Skeletal muscle satellite cell (primary cell): ENCODE measurements around the gene CLIP2.
"Not testable (repeated sequence)": the region's sequence is repeated elsewhere in the genome, so short reads cannot be mapped to it uniquely, and the experiment has no call there.

Source experiments
- H3K27me3 ChIP-seq: 2 replicates; pipeline ENCODE4 v1.7.0; 2013; ENCODE audit warnings: low read length; ENCODE audit not compliant: control insufficient read depth, insufficient read depth
- H3K36me3 ChIP-seq: 2 replicates; pipeline ENCODE4 v1.7.0; 2013; ENCODE audit warnings: mild to moderate bottlenecking, control low read depth, low read length; ENCODE audit not compliant: insufficient read depth
- H3K4me1 ChIP-seq: 2 replicates; pipeline ENCODE4 v1.7.0; 2013; ENCODE audit warnings: low read length; ENCODE audit not compliant: control insufficient read depth, insufficient read depth
- H3K4me2 ChIP-seq: 2 replicates; pipeline ENCODE4 v1.7.0; 2013; ENCODE audit warnings: mild to moderate bottlenecking, low read length
- H3K4me3 ChIP-seq: 2 replicates; pipeline ENCODE4 v1.7.0; 2013; ENCODE audit warnings: low read length
- H3K9ac ChIP-seq: 2 replicates; pipeline ENCODE4 v1.7.0; 2013; ENCODE audit warnings: mild to moderate bottlenecking, low read depth, low read length, moderate library complexity
- H3K9me3 ChIP-seq: replicated peaks from 2 replicates; pipeline ENCODE4 v1.7.0; 2013; ENCODE audit warnings: mild to moderate bottlenecking, control low read depth, low read length

Gene CLIP2

DNA sequence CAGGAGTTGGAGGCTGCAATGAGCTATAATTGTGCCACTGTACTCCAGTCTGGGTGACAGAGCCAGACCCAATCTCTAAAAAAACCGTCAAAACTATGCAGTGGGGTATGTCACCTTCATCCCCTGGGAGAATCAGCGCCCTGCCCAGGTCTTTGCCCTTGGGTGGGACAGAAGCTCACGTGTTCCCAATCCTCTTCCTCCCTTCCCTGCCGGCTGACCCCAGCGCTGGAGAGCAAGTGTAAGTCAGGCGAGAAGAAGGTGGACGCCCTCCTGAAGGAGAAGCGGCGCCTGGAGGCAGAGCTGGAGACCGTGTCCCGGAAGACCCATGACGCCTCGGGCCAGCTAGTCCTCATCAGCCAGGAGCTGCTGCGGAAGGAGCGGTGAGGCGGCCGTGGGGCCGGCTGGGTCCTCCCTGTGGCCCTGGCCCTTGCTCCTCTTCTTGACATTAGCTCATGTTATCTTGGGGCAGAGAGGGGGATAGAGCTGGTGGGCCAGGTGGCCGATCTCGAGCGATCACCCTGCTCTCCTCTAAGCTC is 99.7 kb downstream of the CLIP2 start:
- H3K9me3 ChIP-seq = no peaks in the 10 kb centered on the region
- peaks cover 14% of the 10 kb centered on the region for H3K36me3 ChIP-seq
- no peaks in the 10 kb centered on the region for H3K4me1 ChIP-seq
- H3K4me3 ChIP-seq = no peak overlapping the region
- no peak overlapping the region for H3K9ac ChIP-seq
- H3K4me2 ChIP-seq = no peak overlapping the region
- H3K27me3 ChIP-seq = no peaks in the 10 kb centered on the region

DNA sequence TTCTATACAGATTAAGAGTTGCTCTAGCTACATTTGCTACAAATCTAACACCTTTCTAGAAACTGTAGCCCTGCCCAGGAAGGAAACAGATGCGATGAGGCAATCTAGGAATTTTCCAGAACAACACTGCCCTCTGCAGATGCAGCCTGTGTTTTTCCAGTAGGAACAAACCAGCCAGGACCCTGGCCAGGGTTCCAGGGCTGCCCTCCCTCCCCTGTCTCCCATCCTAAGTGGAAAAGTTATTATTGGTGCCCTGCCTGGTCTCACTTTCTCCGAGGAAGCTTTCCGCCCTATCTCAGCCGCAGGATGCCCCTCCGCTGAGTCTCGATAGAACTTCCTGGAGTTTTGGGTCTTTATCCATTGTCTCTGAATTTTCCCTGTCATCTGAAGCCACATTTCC is 104.5 kb downstream of the CLIP2 start:
- peaks cover 21% of the 10 kb centered on the region for H3K36me3 ChIP-seq
- not testable (repeated sequence) for H3K4me1 ChIP-seq, H3K9ac ChIP-seq

DNA sequence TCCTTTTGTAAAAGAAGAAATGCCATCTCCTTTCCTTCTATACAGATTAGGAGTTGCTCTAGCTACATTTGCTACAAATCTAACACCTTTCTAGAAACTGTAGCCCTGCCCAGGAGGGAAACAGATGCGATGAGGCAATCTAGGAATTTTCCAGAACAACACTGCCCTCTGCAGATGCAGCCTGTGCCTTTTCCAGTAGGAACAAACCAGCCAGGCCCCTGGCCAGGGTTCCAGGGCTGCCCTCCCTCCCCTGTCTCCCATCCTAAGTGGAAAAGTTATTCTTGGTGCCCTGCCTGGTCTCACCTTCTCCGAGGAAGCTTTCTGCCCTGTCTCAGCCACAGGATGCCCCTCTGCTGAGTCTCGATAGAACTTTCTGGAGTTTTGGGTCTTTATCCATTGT is 105.4 kb downstream of the CLIP2 start:
- H3K9me3 ChIP-seq, H3K4me2 ChIP-seq, H3K4me3 ChIP-seq, H3K27me3 ChIP-seq, H3K9ac ChIP-seq, H3K4me1 ChIP-seq: not testable (repeated sequence)
- peaks cover 17% of the 10 kb centered on the region for H3K36me3 ChIP-seq

More for the DNA sequence above, 104.5 kb downstream of the CLIP2 start:
- not testable (repeated sequence) for H3K9me3 ChIP-seq, H3K4me2 ChIP-seq, H3K4me3 ChIP-seq, H3K27me3 ChIP-seq

DNA sequence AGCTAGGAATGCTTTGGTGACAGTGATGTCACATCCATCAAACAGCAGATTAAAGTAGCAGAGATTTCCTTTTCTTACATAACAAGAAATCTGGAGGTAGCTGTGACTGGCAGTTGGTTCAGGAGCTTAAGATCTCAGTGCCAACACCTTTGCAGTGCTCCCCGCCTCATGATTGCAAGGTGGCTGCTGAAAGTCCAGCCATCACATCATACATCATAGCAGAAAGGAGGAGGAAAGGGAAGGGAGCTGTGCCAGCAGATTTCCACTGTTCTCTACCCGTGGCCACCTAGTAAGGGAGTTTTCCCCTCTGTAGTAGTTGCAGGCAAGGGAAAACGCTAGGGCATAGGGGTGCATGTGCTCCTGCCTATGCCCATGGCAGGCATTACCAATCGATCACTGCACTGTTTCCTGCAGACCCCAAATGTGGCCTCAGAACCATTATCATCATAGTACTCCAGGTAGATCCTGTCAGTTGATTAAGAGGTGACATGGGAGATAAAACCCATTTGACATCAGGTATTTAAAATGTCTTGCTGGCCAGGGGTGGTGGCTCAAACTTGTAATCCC is 106.6 kb downstream of the CLIP2 start:
- Histone ChIP-seq H3K27me3 (no peaks in the 10 kb centered on the region), H3K9me3 (no peaks in the 10 kb centered on the region), H3K4me3 (no peak overlapping the region), H3K9ac (no peak overlapping the region), H3K4me2 (no peak overlapping the region), H3K4me1 (no peaks in the 10 kb centered on the region), H3K36me3 (peaks cover 23% of the 10 kb centered on the region)

DNA sequence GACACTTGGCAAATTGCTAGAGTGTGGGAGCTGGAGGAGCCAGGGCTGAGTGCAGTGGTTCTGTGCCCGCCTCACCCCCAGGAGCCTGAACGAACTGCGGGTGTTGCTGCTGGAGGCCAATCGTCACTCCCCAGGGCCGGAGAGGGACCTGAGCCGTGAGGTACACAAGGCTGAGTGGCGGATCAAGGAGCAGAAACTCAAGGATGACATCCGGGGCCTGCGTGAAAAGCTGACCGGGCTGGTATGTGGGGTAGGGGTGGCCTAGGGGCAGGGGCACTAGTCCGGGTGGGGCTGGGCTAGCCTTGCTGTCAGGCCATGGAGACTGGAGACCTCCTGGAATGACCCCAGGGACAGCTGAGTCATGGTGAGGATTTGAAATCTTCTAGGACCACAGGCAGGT is 107.8 kb downstream of the CLIP2 start:
- Histone ChIP-seq H3K4me3 (no peak overlapping the region), H3K9me3 (no peaks in the 10 kb centered on the region), H3K9ac (no peak overlapping the region), H3K36me3 (peaks cover 32% of the 10 kb centered on the region), H3K4me1 (no peaks in the 10 kb centered on the region), H3K27me3 (no peaks in the 10 kb centered on the region), H3K4me2 (no peak overlapping the region)

DNA sequence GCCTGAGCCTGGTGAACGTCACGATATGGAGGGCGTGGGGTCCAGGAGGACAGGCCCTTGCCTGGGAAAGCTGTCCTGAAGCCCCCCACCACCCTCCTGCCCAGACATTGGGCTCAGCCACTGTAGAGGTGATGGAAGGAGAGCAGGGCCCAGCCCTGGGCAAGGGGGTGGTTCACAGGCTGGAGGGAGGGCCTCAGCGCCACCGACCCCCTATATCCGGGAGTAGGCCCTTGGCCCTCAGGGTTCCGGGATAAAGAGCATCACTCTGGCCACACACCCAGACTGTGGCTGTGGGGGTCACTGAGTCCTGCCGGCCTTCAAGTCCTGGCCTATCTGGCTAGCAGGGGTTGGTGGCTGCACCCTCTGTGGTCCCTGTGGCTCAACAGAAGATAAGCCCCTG is 109.2 kb downstream of the CLIP2 start:
- peaks cover 38% of the 10 kb centered on the region for H3K36me3 ChIP-seq
- no peak overlapping the region for H3K4me3 ChIP-seq
- H3K4me1 ChIP-seq = no peaks in the 10 kb centered on the region
- no peaks in the 10 kb centered on the region for H3K27me3 ChIP-seq
- H3K4me2 ChIP-seq = no peak overlapping the region
- no peak overlapping the region for H3K9ac ChIP-seq
- no peaks in the 10 kb centered on the region for H3K9me3 ChIP-seq

DNA sequence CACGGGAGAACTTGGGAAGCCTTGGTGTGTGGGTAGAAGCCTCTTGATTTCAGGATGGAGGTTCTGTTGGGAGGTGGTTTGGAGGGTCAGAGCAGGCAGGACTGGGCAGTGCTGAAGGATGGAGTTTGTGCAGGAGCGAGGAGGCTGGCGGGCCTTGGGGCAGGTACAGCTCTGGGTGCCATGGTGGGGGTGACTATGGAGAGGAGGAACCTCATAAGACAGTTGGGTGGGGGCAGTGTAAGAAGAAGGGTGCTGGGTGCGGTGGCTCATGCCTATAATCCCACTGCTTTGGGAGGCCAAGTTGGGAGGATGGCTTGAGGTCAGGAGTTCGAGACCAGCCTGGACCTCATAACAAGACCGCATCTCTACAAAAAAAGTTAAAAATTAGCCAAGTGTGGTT is 109.8 kb downstream of the CLIP2 start:
- no peaks in the 10 kb centered on the region for H3K4me1 ChIP-seq
- no peak overlapping the region for H3K9ac ChIP-seq
- H3K4me3 ChIP-seq = no peak overlapping the region
- peaks cover 43% of the 10 kb centered on the region for H3K36me3 ChIP-seq
- H3K4me2 ChIP-seq = no peak overlapping the region
- no peaks in the 10 kb centered on the region for H3K27me3 ChIP-seq
- H3K9me3 ChIP-seq = no peaks in the 10 kb centered on the region

DNA sequence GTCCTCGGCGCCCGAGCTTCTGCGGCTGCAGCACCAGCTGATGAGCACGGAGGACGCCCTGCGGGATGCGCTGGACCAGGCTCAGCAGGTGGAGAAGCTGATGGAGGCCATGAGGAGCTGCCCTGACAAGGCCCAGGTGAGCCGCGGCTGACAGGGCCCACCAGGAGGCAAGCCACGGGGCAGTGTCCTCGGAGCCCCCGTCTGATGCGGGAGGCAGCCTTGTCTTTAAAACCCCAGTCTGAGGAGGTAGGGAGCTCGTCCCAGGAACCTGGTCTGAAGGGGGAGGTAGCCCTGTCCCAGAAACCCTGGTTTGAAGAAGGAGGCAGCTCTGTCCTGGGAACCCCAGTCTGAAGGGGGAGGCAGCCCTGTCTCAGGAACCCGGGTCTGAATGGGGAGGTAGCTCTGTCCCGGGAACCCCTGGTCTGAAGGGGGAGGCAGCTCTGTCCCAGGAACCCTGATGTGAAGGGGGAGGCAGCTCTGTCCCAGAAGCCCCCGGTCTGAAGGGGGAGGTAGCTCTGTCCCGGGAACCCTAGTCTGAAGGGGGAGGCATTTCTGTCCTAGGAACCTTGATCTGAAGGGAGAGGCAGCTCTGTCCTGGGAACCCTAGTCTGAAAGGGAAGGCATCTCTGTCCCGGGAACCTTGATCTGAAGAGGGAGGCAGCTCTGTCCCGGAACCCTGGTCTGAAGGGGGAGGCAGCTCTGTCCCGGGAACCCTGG is 111.4 kb downstream of the CLIP2 start:
- Histone ChIP-seq H3K9ac (no peak overlapping the region), H3K4me3 (no peak overlapping the region), H3K36me3 (peaks cover 48% of the 10 kb centered on the region), H3K27me3 (no peaks in the 10 kb centered on the region), H3K4me1 (no peaks in the 10 kb centered on the region), H3K4me2 (no peak overlapping the region), H3K9me3 (no peaks in the 10 kb centered on the region)

DNA sequence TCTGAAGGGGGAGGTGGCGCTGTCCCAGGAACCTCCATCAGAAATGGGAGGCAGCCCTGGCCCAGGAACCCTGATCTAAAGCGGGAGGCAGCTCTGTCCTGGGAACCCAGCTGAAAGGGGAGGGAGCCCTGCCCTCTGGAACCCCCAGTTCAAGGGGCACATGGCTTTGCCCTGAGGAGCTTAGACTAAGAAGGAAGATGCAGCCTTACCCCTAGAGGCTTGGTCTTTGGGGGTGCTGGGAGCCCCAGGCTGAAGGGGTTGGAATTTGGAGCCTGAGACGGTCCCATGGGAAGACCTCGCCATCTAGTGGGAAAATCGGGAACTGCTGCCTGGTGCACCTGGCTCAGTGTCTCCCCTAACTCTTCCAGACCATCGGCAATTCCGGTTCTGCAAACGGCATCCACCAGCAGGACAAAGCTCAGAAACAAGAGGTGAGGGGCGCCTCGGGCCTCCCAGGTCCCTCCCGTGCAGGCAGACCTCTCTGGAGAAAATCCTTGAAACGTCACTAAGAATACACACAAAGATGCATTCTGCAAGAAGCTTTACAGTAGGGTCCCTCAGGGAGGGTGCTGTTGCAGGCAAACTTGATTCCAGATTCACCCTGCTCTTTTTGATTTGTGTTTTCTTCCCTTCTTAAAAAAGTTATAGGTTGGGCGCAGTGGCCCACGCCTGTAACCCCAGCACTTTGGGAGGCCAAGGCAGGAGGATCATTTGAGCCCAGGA is 112.1 kb downstream of the CLIP2 start:
- H3K9ac ChIP-seq = no peak overlapping the region
- no peaks in the 10 kb centered on the region for H3K4me1 ChIP-seq
- no peak overlapping the region for H3K4me2 ChIP-seq
- no peaks in the 10 kb centered on the region for H3K27me3 ChIP-seq
- no peaks in the 10 kb centered on the region for H3K9me3 ChIP-seq
- H3K4me3 ChIP-seq = no peak overlapping the region
- H3K36me3 ChIP-seq = peaks cover 42% of the 10 kb centered on the region

DNA sequence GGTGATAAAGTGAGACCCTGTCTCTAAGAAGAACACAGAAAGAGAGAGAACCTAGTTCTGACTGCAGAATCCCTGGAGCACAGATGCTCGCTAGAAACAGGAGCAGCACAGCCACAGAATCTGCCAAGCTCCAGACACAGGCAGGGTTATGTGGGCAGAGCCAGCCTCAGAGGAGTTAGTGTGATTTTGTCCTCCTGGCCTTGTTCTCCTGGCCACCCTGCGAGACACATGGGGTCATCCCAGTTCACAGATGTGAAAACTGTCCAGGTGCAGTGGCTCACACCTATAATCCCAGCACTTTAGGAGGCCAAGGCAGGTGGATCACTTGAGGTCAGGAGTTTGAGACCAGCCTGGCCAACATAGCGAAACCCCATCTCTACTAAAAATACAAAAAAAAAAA is 113.5 kb downstream of the CLIP2 start:
- peaks cover 38% of the 10 kb centered on the region for H3K36me3 ChIP-seq
- H3K9ac ChIP-seq, H3K4me3 ChIP-seq, H3K27me3 ChIP-seq, H3K4me2 ChIP-seq, H3K4me1 ChIP-seq, H3K9me3 ChIP-seq: not testable (repeated sequence)

DNA sequence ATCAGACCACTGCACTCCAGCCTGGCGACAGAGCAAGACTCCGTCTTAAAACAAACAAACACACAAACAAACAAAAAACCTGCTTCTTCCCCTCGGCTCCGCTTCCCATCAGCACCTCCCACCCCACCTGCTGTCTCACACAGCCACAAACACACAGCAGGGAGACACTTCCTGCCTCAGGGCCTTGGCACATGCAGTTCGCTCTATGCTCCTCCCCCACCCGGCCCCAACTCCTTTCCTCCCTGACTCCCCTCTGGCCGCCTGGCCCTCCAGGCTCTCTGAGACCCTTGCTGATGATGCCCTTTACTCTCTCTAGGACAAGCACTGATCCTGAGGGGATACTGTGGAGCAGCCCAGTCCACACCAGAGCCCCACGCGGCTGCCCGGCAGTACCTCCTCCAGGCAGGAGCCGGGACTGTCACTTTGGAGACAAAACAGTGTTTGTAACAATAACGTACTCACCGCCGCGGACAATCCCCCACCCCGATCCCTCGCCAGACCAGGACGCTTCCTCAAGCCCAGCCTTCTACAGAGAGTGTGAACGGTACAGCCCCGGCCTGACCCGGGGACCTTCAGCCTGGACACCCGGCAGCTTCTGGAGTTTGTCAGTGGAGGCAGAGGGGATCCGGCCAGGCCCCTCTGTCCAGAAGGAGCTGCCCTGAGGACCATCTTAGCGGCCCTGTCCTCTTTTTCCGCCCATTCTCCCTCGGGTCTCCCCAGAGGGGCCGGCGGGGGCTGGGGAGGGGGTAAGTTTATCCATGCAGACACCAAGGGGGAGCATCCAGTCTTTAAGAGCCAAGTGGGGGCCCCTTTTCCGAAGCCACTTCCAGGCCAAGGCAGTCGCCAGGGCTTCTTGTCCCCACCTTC is 114.5 kb downstream of the CLIP2 start:
- Histone ChIP-seq H3K4me1 (no peaks in the 10 kb centered on the region), H3K4me2 (no peak overlapping the region), H3K9ac (no peak overlapping the region), H3K4me3 (no peak overlapping the region), H3K9me3 (no peaks in the 10 kb centered on the region), H3K27me3 (no peaks in the 10 kb centered on the region), H3K36me3 (peaks cover 34% of the 10 kb centered on the region)
